Lung (tissue), 12 donors: ENCODE data around the gene NPEPPS. TPM values are rescaled to one million over a fixed set of nuclear protein-coding genes. Genes with fewer than 3 reads are reported as not detected.

Experiments
- ATAC-seq: fragments of 200-7000 bp; cut with Tn5 transposase; one replicate; pipeline ENCODE4 v1.9.1; 2020; ENCODE audit warnings: moderate number of reproducible peaks; ENCODE audit not compliant: insufficient read depth, low FRiP score
- DNase-seq, 3 donors: peaks; one replicate each; pipeline ENCODE4 v3.0.0-alpha.2; 2013 to 2017
- H3K27ac ChIP-seq, 2 donors: one replicate each; pipeline ENCODE4 v1.5.1; 2013; ENCODE audit warnings: mild to moderate bottlenecking in 2 of 2, moderate library complexity in 2 of 2, control low read depth in 1 of 2, inconsistent platforms in 1 of 2, low read depth in 1 of 2, low read length in 1 of 2
- H3K27me3 ChIP-seq, 3 donors: one replicate each; pipeline ENCODE4 v1.5.1; 2013; ENCODE audit warnings: low read length in 2 of 3; ENCODE audit not compliant: control insufficient read depth in 3 of 3, insufficient read depth in 3 of 3
- H3K36me3 ChIP-seq, 4 donors: one replicate each; pipeline ENCODE4 v1.5.1; 2013; ENCODE audit warnings: low read length in 4 of 4, mild to moderate bottlenecking in 1 of 4, moderate library complexity in 1 of 4; ENCODE audit not compliant: control insufficient read depth in 4 of 4, insufficient read depth in 4 of 4
- H3K4me1 ChIP-seq, 5 donors: one replicate each; pipeline ENCODE4 v1.5.1; 2013; ENCODE audit warnings: low read length in 5 of 5, mild to moderate bottlenecking in 2 of 5, moderate library complexity in 1 of 5; ENCODE audit not compliant: control insufficient read depth in 5 of 5, insufficient read depth in 5 of 5
- H3K4me3 ChIP-seq: one replicate; pipeline ENCODE4 v1.5.1; 2013; ENCODE audit warnings: mild to moderate bottlenecking, control low read depth, moderate library complexity
- H3K9ac ChIP-seq, 2 donors: one replicate each; pipeline ENCODE4 v1.5.1; 2013; ENCODE audit warnings: low read length in 2 of 2, control low read depth in 1 of 2; ENCODE audit not compliant: insufficient read depth in 1 of 2
- H3K9me3 ChIP-seq, 4 donors: one replicate each; pipeline ENCODE4 v1.5.1; 2013; ENCODE audit warnings: low read length in 3 of 4, mild to moderate bottlenecking in 1 of 4, moderate library complexity in 1 of 4; ENCODE audit not compliant: control insufficient read depth in 4 of 4, insufficient read depth in 3 of 4
- WGBS, 2 donors: extraction: QIAGEN DNeasy Blood & Tissue Kit; methylation state at CpG; one replicate each; pipeline ENCODE4 v1.1.7; 2013; 5-methylcytosine and 5-hydroxymethylcytosine counted together
- polyA plus RNA-seq, 2 donors: library from polyadenylated mRNA; stranded (reverse); fragments of 200-250 nt; gene quantifications; one replicate each; pipeline ENCODE4 v1.2.1, GENCODE V29; 2013
- total RNA-seq, 2 donors: library from RNA; depleted of rRNA in 1 of 2; stranded (reverse); fragments of >200 nt in 1 of 2; gene quantifications; one replicate each; pipeline ENCODE4 v1.2.1, GENCODE V29; 2014 to 2021
- TF ChIP-seq, protein P1 (sequence below): IDR thresholded peaks from 2 replicates; pipeline ENCODE4 v1.5.1; 2012; ENCODE audit warnings: mild to moderate bottlenecking; ENCODE audit errors: control extremely low read depth, extremely low read depth
- donor health status: control.
- donor health status: control.
- donor health status: Bipolar disorder and iron deficiency.
- donor health status: healthy.
- donor health status: DM: yes; HTN: yes; CAD: no.

The NPEPPS gene
- total and polyA plus RNA-seq, 4 donors: 30.1 to 245 (median 65.4) TPM

DNA sequence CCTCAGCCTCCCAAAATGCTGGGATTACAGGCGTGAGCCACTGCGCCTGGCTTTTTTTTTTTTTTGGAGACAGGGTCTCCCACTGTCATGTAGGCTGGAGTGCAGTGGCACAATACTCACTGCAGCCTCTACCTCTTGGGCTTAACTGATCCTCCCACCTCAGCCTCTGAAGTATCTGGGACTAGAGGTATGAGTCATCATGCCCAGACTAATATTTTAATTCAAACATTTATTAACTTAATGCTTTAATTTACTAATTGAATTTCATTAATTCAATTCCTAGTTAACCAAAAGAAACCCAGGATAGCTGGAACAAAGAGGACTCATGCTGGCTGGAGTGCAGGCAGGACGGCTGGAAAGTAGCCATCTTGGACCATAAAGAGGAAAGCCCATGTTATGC is 104.8 kb downstream of the NPEPPS start:
- 91 to 93% methylated on average over 3 of the region's 3 CpGs for WGBS, 2 donors
- DNase-seq (no peak), ATAC-seq (no peak)

DNA sequence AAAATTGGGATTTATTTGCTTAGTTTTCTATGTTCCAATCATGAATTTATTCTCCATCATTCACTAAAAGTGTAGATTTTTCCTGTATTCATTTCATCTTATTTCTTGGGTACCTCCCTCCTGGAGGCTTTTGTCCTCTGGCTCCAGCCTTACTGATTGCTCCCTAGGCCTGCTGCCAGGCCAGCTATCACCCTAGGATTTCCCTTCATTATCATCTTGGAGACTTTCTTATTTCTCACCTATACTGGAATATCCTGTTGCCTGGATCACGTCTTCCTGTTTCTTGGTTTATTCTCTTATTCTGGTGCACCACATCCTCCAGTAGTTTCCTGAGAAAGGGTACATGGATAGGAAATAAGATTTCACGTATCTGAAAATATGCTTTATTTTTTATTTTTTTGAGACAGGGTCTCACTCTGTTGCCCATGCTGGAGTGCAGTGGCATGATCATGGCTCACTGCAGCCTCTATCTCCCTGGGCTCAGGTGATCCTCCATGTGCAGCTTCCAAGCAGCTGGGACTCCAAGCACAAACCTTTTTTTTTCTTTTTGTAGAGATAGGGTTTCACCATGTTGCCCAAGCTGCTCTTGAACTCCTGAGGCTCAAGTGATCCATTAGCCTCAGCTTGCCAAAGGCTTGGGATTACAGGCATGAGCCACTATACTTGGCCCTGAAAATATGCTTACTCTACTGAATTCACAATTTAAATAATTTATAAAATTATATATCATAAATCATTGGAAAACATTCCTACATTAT is 105.5 kb downstream of the NPEPPS start:
- H3K27ac ChIP-seq: no peak overlapping the region

More for the DNA sequence above, 104.8 kb downstream of the NPEPPS start:
- H3K4me1 ChIP-seq: no peaks in the 10 kb centered on the region
- H3K9me3 ChIP-seq: no peaks in the 10 kb centered on the region
- H3K27me3 ChIP-seq: no peaks in the 10 kb centered on the region
- H3K4me3 ChIP-seq: no peak overlapping the region
- peaks cover 0 to 4% (median 4%) of the 10 kb centered on the region in 4 donors for H3K36me3 ChIP-seq
- H3K9ac ChIP-seq: no peak overlapping the region
- H3K27ac ChIP-seq: no peak overlapping the region
- TF ChIP-seq, protein P1, sequence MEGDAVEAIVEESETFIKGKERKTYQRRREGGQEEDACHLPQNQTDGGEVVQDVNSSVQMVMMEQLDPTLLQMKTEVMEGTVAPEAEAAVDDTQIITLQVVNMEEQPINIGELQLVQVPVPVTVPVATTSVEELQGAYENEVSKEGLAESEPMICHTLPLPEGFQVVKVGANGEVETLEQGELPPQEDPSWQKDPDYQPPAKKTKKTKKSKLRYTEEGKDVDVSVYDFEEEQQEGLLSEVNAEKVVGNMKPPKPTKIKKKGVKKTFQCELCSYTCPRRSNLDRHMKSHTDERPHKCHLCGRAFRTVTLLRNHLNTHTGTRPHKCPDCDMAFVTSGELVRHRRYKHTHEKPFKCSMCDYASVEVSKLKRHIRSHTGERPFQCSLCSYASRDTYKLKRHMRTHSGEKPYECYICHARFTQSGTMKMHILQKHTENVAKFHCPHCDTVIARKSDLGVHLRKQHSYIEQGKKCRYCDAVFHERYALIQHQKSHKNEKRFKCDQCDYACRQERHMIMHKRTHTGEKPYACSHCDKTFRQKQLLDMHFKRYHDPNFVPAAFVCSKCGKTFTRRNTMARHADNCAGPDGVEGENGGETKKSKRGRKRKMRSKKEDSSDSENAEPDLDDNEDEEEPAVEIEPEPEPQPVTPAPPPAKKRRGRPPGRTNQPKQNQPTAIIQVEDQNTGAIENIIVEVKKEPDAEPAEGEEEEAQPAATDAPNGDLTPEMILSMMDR: no peak

DNA sequence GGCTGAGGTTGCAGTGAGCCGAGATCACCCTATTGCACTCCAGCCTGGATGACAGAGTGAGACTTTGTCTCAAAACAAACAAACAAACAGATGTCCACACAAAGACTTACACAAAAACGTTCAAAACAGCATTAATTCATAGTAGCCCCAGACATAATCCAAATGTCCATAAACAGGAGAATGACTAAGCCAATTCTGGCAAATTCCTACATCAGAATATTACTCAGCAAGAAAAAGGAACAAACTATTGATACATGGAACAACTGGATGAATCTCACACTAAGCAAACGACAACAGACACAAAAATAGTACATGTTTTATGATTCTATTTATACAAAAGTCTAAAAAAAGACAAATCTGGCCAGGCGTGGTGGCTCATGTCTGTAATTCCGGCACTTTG is 108.0 kb downstream of the NPEPPS start:
- no peaks in the 10 kb centered on the region for H3K27me3 ChIP-seq
- H3K36me3 ChIP-seq: peaks cover 0 to 4% (median 3%) of the 10 kb centered on the region in 4 donors
- DNase-seq: no peak
- H3K9ac ChIP-seq: no peak overlapping the region
- H3K27ac ChIP-seq: no peak overlapping the region
- no peak for ATAC-seq
- H3K9me3 ChIP-seq: no peaks in the 10 kb centered on the region
- H3K4me3 ChIP-seq: no peak overlapping the region
- TF ChIP-seq, protein P1: no peak
- H3K4me1 ChIP-seq: no peaks in the 10 kb centered on the region
- 83 to 92% methylated on average over 5 of the region's 5 CpGs for WGBS, 2 donors

More for the DNA sequence above, 105.5 kb downstream of the NPEPPS start:
- DNase-seq: no peak
- 34 to 62% methylated on average over 2 of the region's 2 CpGs for WGBS, 2 donors
- Histone ChIP-seq H3K27me3 (no peaks in the 10 kb centered on the region), H3K36me3 (peaks cover 0 to 4% (median 4%) of the 10 kb centered on the region in 4 donors), H3K4me1 (no peaks in the 10 kb centered on the region), H3K9me3 (no peaks in the 10 kb centered on the region), H3K9ac (no peak overlapping the region), H3K4me3 (no peak overlapping the region)
- TF ChIP-seq, protein P1: no peak
- no peak for ATAC-seq

DNA sequence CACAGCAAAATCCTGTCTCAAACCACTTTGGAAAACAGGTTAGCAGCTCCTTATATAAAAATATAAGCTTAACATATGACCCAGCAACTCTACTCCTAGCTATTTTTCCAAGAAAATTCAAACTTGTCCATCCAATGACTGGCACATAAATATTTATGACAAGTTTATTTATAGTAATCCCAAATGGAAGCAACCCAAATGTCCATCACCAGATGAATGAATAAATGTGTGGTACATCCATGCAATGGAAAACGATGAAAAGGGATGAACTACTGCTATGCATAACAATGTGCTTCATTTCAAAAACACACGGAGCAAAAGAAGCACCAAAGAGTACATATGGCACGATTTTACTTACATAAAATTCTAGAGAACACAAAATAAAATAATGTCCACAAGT is 109.2 kb downstream of the NPEPPS start:
- H3K9ac ChIP-seq: no peak overlapping the region
- TF ChIP-seq, protein P1: no peak
- no peaks in the 10 kb centered on the region for H3K4me1 ChIP-seq
- WGBS, 2 donors: 76 to 94% methylated on average over 3 of the region's 3 CpGs
- no peaks in the 10 kb centered on the region for H3K27me3 ChIP-seq
- no peak overlapping the region for H3K4me3 ChIP-seq
- peaks cover 0 to 4% (median 3%) of the 10 kb centered on the region in 4 donors for H3K36me3 ChIP-seq
- H3K27ac ChIP-seq: no peak overlapping the region
- DNase-seq: no peak
- ATAC-seq: no peak
- H3K9me3 ChIP-seq: no peaks in the 10 kb centered on the region
